ENCODE results near the gene ADAMTSL5. TPM values are rescaled to one million over a fixed set of nuclear protein-coding genes. Genes with fewer than 3 reads are reported as not detected.

Gene ADAMTSL5
- total and polyA plus RNA-seq, 2 of the 8 experiments (the other 6 are each of a cell fraction or from before 2014, with no cell fraction given) = 0.82 to 0.99 TPM

GRCh38 chr19:1560286-1560882 is 47.6 kb upstream of the ADAMTSL5 start:
- Histone ChIP-seq H4K5ac (ENCODE audit: insufficient read length, low read depth, low read length) (no peak overlapping the region), H3K9ac (replicated peaks in 1 of 4; ENCODE audit: extremely low read depth in 1 of 4, low read depth in 3 of 4, low read length in 3 of 4) (no peak overlapping the region), H3K14ac (ENCODE audit: insufficient read length) (no peak overlapping the region), H3K79me2 (ENCODE audit: control insufficient read depth in 1 of 2, insufficient read depth in 2 of 2, low read length in 2 of 2) (peaks cover 3 to 61% of the 10 kb centered on the region in 2 experiments), H2AK5ac (ENCODE audit: low read depth, low read length) (no peak overlapping the region), H2BK20ac (ENCODE audit: low read length) (no peak overlapping the region), H4K91ac (replicated peaks; ENCODE audit: insufficient read length, low read length) (no peak overlapping the region), H3K27ac (ENCODE audit: low read depth, low read length) (no peak overlapping the region), H2AFZ (ENCODE audit: low read length) (no peak overlapping the region), H3K4me2 (ENCODE audit: insufficient read depth in 1 of 2, low read depth in 2 of 2, low read length in 2 of 2) (no peak overlapping the region), H3K18ac (ENCODE audit: extremely low read depth, low read length) (no peak overlapping the region), H2BK12ac (ENCODE audit: low read depth, low read length) (no peak overlapping the region), H3K27me3 (replicated peaks in 1 of 4; ENCODE audit: control insufficient read depth in 3 of 4, extremely low read depth in 1 of 4, insufficient read depth in 3 of 4, low read length in 3 of 4) (no peaks in the 10 kb centered on the region), H4K8ac (ENCODE audit: extremely low read depth, insufficient read depth, low read length) (no peak overlapping the region), H3K23me2 (ENCODE audit: low read depth, low read length) (no peaks in the 10 kb centered on the region), H2BK15ac (ENCODE audit: low read length) (no peak overlapping the region), H3K56ac (replicated peaks; ENCODE audit: insufficient read length, low read depth, low read length) (no peak overlapping the region), H3K4me3 (ENCODE audit: extremely low read depth in 1 of 4, insufficient read depth in 2 of 4, low read depth in 3 of 4, low read length in 4 of 4) (no peak overlapping the region), H3K79me1 (ENCODE audit: low read depth, low read length) (peaks cover 22% of the 10 kb centered on the region), H2BK5ac (ENCODE audit: low read depth, low read length) (no peak overlapping the region; the same call in 1 of the 2 replicates), H3K23ac (ENCODE audit: insufficient read length) (no peak overlapping the region), H4K20me1 (replicated peaks in 1 of 2; ENCODE audit: control insufficient read depth in 1 of 2, insufficient read depth in 2 of 2, low read length in 2 of 2) (peaks cover 29 to 45% of the 10 kb centered on the region in 2 experiments), H3K4me1 (replicated peaks in 1 of 4; ENCODE audit: control insufficient read depth in 3 of 4, insufficient read depth in 4 of 4, low read length in 3 of 4) (no peaks in the 10 kb centered on the region; a peak in 1 of 7 replicates), H2BK120ac (replicated peaks; ENCODE audit: low read depth, low read length) (no peak overlapping the region), H3K9me3 (ENCODE audit: insufficient read depth in 2 of 2, low read depth in 1 of 2, low read length in 1 of 2) (no peaks in the 10 kb centered on the region), H3K36me3 (ENCODE audit: control insufficient read depth in 2 of 4, insufficient read depth in 4 of 4, low read length in 3 of 4) (peaks cover 0 to 15% (median 0%) of the 10 kb centered on the region in 4 experiments; a peak in 6 of 8 replicates), H3K4ac (replicated peaks; ENCODE audit: insufficient read length, low read depth, low read length) (no peak overlapping the region)
- no peak for FAIRE-seq
- DNase-seq (ENCODE audit: low read depth in 1 of 2, low spot score in 2 of 2) = no peak
- WGBS, 2 experiments (ENCODE audit: extremely low coverage in 1 of 2, insufficient coverage in 1 of 2, insufficient read length in 1 of 2, insufficient replicate concordance in 2 of 2, low coverage in 1 of 2, low lambda C conversion rate in 2 of 2, missing lambda C conversion rate in 1 of 2) = 96% methylated on average over 24 of the region's 25 CpGs; no CpG with 5 or more reads in 1 of the 2 experiments
- ChIA-PET CTCF (ENCODE audit: partially characterized antibody) (interaction anchor here (1.8 kb wide), 1 partner anchor 14 kb away, joined by 8 read pairs; no protein-coding TSS in a partner anchor), POLR2A (ENCODE audit: partially characterized antibody) (interaction anchor here (1.9 kb wide), 1 partner anchor 15 kb away, joined by 4 read pairs; no protein-coding TSS in a partner anchor)
- no peak for TF ChIP-seq TBP (IDR thresholded peaks at IDR 0.05; ENCODE audit: low read depth, low read length)
- TF ChIP-seq RNF2 (IDR thresholded peaks at IDR 0.05; ENCODE audit: borderline replicate concordance, low read depth, low read length, missing control alignments, poor library complexity, severe bottlenecking) = no peak
- no peak for TF ChIP-seq ATF3 (IDR thresholded peaks at IDR 0.05; ENCODE audit: insufficient read depth, low read depth, low read length)
